HG03045 (cell line): Measurements from ENCODE around the gene CADM2.

Experiments
- ATAC-seq: cut with Tn5 transposase; IDR thresholded peaks from one replicate; pipeline ENCODE4 v1.9.1; 2021; ENCODE audit warnings: mild to moderate bottlenecking, moderate library complexity; ENCODE audit not compliant: unreplicated experiment

CADM2 gene

DNA sequence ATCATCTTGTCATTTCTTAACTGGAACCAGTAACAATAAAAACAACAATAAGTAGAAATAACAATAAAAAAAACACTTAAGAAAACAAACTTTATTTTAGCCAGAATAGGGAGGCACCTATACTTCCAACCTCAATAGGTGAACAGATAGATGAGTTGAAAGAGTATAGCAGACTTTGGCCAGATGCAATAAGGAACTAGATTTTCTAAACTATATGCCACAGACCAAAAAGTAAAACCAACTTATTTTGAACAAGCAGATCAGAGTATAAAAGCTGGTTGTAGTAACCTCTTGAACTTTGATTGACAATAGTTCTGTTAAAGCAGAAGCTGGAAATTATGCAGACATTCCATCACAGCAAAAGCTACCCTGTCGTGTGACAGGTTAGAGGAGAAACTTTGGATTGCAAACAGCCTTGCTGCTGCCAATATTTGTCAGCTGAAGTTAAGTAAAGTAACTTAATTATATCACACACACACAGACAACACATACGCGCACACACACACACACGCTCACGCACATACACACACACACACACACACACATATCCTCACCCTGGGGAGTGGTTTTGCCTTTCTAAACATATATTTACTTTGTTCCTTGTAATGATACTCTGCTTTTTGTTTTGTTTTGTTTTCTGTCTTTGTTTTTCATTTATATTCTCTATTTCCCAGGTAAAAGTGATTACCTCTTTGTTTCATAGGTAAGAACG is 1128.5 kb downstream of the CADM2 start:
- no peak for ATAC-seq

- no peak for ATAC-seq
Measured at GRCh38 chr3:86104154-86104553, 1145.4 kb downstream of the CADM2 start.

DNA sequence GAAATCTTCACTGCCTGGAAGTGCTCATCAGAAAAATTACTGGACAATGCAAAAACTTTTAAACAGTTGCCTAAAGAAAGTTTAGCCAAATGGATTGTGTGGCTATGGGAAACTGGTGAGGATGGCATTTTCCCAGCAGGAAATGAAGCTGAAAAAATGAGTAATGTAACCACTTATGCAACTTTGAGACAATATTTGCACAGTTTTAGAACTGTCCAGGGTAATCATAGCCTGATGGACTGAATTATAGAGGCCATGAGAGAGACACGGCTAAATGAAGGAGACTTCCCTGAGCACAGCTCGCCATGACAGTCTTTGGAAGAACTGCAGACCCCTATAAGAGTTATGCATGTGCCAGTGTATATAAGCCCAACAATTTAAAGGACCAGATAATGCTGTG is 1150.6 kb downstream of the CADM2 start:
- ATAC-seq: no peak
